IMR-90 (cell line): ENCODE measurements around the gene MTHFS. TPM values are rescaled to one million over a fixed set of nuclear protein-coding genes. Genes with fewer than 3 reads are reported as not detected.

Experiments
- ATAC-seq: fragments of 200-7000 bp; cut with Tn5 transposase; 2 replicates; pipeline ENCODE4 v1.9.1; 2020; ENCODE audit warnings: low read depth, mild to moderate bottlenecking, moderate library complexity
- BruUV-seq: library from RNA; stranded (reverse); fragments of 400-500 nt; replicated peaks from 2 replicates; lab custom pipeline; 2021; lab: Mats Ljungman, UMichigan
- CTCF ChIA-PET: fragments of 300-600 bp; formaldehyde crosslinking; extraction: SDS; loops from one replicate; lab custom pipeline; 2021; ENCODE audit warnings: antibody characterized with exemption; lab: Yijun Ruan, JAX
- POLR2A ChIA-PET: fragments of 300-600 bp; sonication (Branson Sonifier 250); formaldehyde crosslinking; loops from one replicate; lab custom pipeline; 2022; ENCODE audit warnings: antibody characterized with exemption; ENCODE audit not compliant: unreplicated experiment; lab: Charles Lee
- DNase-seq: peaks from one replicate; pipeline ENCODE4 v3.0.0; 2013
- H2AFZ ChIP-seq: replicated peaks from 2 replicates; pipeline ENCODE3; 2013; ENCODE audit warnings: low read length, mild to moderate bottlenecking; ENCODE audit not compliant: poor library complexity
- H2AK5ac ChIP-seq: 2 replicates; pipeline ENCODE4 v1.6.1; 2013; ENCODE audit warnings: low read depth, low read length, inconsistent platforms
- H2AK9ac ChIP-seq: replicated peaks from 2 replicates; pipeline ENCODE3; 2013; ENCODE audit warnings: mild to moderate bottlenecking, low read depth, low read length, moderate library complexity; ENCODE audit not compliant: poor library complexity
- H2BK120ac ChIP-seq: 2 replicates; pipeline ENCODE4 v1.6.1; 2013; ENCODE audit warnings: low read depth, low read length, inconsistent platforms
- H2BK15ac ChIP-seq: 3 replicates; pipeline ENCODE4 v1.6.1; 2013; ENCODE audit warnings: low read depth, low read length, inconsistent platforms
- H2BK20ac ChIP-seq: 2 replicates; pipeline ENCODE4 v1.6.1; 2013; ENCODE audit warnings: low read depth, mild to moderate bottlenecking, inconsistent platforms, low read length, moderate library complexity
- H2BK5ac ChIP-seq: 2 replicates; pipeline ENCODE4 v1.6.1; 2013; ENCODE audit warnings: mild to moderate bottlenecking, low read depth, low read length, inconsistent platforms; ENCODE audit not compliant: poor library complexity, severe bottlenecking
- H3K14ac ChIP-seq: replicated peaks from 2 replicates; pipeline ENCODE4 v1.6.1; 2013; ENCODE audit warnings: low read depth, low read length, inconsistent platforms
- H3K18ac ChIP-seq: 2 replicates; pipeline ENCODE4 v1.6.1; 2013; ENCODE audit warnings: low read depth, low read length, control low read depth
- H3K23ac ChIP-seq: 2 replicates; pipeline ENCODE4 v1.6.1; 2013; ENCODE audit warnings: low read depth, low read length, inconsistent platforms
- H3K27ac ChIP-seq: 2 replicates; pipeline ENCODE4 v1.5.1; 2013; ENCODE audit warnings: mild to moderate bottlenecking, control low read depth, low read length; ENCODE audit not compliant: insufficient read depth
- H3K27me3 ChIP-seq: 2 replicates; pipeline ENCODE4 v1.6.1; 2013; ENCODE audit warnings: low read length; ENCODE audit not compliant: control insufficient read depth, insufficient read depth
- H3K36me3 ChIP-seq: 2 replicates; pipeline ENCODE4 v1.6.1; 2013; ENCODE audit warnings: low read length, mixed read lengths; ENCODE audit not compliant: control insufficient read depth, insufficient read depth
- H3K4ac ChIP-seq: 2 replicates; pipeline ENCODE4 v1.6.1; 2013; ENCODE audit warnings: low read depth, low read length, inconsistent platforms
- H3K4me1 ChIP-seq: 2 replicates; pipeline ENCODE4 v1.6.1; 2013; ENCODE audit warnings: low read length, mixed read lengths; ENCODE audit not compliant: control insufficient read depth, insufficient read depth
- H3K4me2 ChIP-seq: 2 replicates; pipeline ENCODE4 v1.6.1; 2013; ENCODE audit warnings: low read depth, mild to moderate bottlenecking, control low read depth, low read length, moderate library complexity
- H3K4me3 ChIP-seq: 2 replicates; pipeline ENCODE4 v1.5.1; 2013; ENCODE audit warnings: low read depth, mild to moderate bottlenecking, control low read depth, low read length, moderate library complexity; ENCODE audit not compliant: insufficient read depth
- H3K56ac ChIP-seq: 2 replicates; pipeline ENCODE4 v1.6.1; 2013; ENCODE audit warnings: low read length, inconsistent platforms; ENCODE audit not compliant: insufficient read depth; ENCODE audit errors: extremely low read depth
- H3K79me1 ChIP-seq, 2 experiments: 2 replicates each; pipeline ENCODE4 v1.6.1; 2013; ENCODE audit warnings: low read length in 2 of 2, inconsistent platforms in 1 of 2, low read depth in 1 of 2
- H3K9ac ChIP-seq: 2 replicates; pipeline ENCODE4 v1.6.1; 2013; ENCODE audit warnings: low read depth, low read length, control low read depth
- H3K9me1 ChIP-seq: 2 replicates; pipeline ENCODE4 v1.6.1; 2013; ENCODE audit warnings: low read length, inconsistent platforms; ENCODE audit not compliant: insufficient read depth
- H3K9me3 ChIP-seq: 2 replicates; pipeline ENCODE4 v1.6.1; 2013; ENCODE audit warnings: low read length; ENCODE audit not compliant: control insufficient read depth, insufficient read depth
- H4K20me1 ChIP-seq: 2 replicates; pipeline ENCODE4 v1.6.1; 2013; ENCODE audit warnings: low read length, inconsistent platforms; ENCODE audit not compliant: insufficient read depth
- H4K5ac ChIP-seq: 2 replicates; pipeline ENCODE4 v1.6.1; 2013; ENCODE audit warnings: mild to moderate bottlenecking, low read depth, low read length, control low read depth
- H4K8ac ChIP-seq, 2 experiments: 2 replicates each; pipeline ENCODE4 v1.6.1; 2013; ENCODE audit warnings: low read depth in 2 of 2, low read length in 2 of 2, control low read depth in 1 of 2, inconsistent platforms in 1 of 2
- H4K91ac ChIP-seq: 2 replicates; pipeline ENCODE4 v1.6.1; 2013; ENCODE audit warnings: low read depth, low read length, inconsistent platforms; ENCODE audit not compliant: insufficient read depth
- BHLHE40 ChIP-seq: fragments of 150-350 bp; IDR thresholded peaks from 2 replicates; pipeline ENCODE4 v1.6.1; 2016; ENCODE audit warnings: mild to moderate bottlenecking, low read depth, low read length
- CEBPB ChIP-seq: IDR thresholded peaks from 2 replicates; pipeline ENCODE4 v1.6.1; 2012; ENCODE audit warnings: low read depth, low read length, improper control_type of control experiment
- CHD1 ChIP-seq: IDR thresholded peaks from 2 replicates; pipeline ENCODE4 v1.6.1; 2012; ENCODE audit warnings: low read depth, low read length, improper control_type of control experiment
- CTCF ChIP-seq: conservative IDR thresholded peaks from 2 replicates; pipeline ENCODE4 v1.5.1; 2012; ENCODE audit warnings: mild to moderate bottlenecking, low read depth, low read length, improper control_type of control experiment
- ELK1 ChIP-seq: fragments of 150-350 bp; IDR thresholded peaks from 2 replicates; pipeline ENCODE4 v1.6.1; 2016; ENCODE audit warnings: low read depth, mild to moderate bottlenecking, low read length, moderate library complexity, borderline replicate concordance
- MAFK ChIP-seq: IDR thresholded peaks from 2 replicates; pipeline ENCODE4 v1.6.1; 2012; ENCODE audit warnings: low read depth, low read length, improper control_type of control experiment
- NFE2L2 ChIP-seq: fragments of 150-350 bp; IDR thresholded peaks from 2 replicates; pipeline ENCODE4 v1.6.1; 2016; ENCODE audit warnings: low read depth, mild to moderate bottlenecking, low read length
- RAD21 ChIP-seq: IDR thresholded peaks from 2 replicates; pipeline ENCODE4 v1.6.1; 2012; ENCODE audit warnings: low read length, improper control_type of control experiment
- RFX5 ChIP-seq: IDR thresholded peaks from 2 replicates; pipeline ENCODE4 v1.8.0; 2012; ENCODE audit warnings: low read depth, mild to moderate bottlenecking, low read length, moderate library complexity
- SMC3 ChIP-seq: fragments of 150-350 bp; IDR thresholded peaks from 2 replicates; pipeline ENCODE4 v1.6.1; 2016; ENCODE audit warnings: low read depth, mild to moderate bottlenecking, antibody characterized with exemption, low read length, moderate library complexity
- USF2 ChIP-seq: fragments of 150-350 bp; IDR thresholded peaks from 2 replicates; pipeline ENCODE4 v1.6.1; 2017; ENCODE audit warnings: mild to moderate bottlenecking, antibody characterized with exemption, low read length, low read depth
- WGBS, 2 experiments: methylation state at CpG; one replicate each; pipeline versions ENCODE4 v1.1.5 to v1.1.7; 2013; ENCODE audit warnings: missing lambda C conversion rate in 2 of 2; ENCODE audit not compliant: insufficient read length in 1 of 2; ENCODE audit errors: extremely low coverage in 2 of 2; 5-methylcytosine and 5-hydroxymethylcytosine counted together
- dilution Hi-C: fragments of 300-500 bp; cut with HindIII; formaldehyde crosslinking; loops from one replicate; pipeline ENCODE4 v1.14.3; 2018; ENCODE audit warnings: low sequenced_read_pairs; ENCODE audit not compliant: unreplicated experiment
- in situ Hi-C: fragments of 300-500 bp; cut with MboI; formaldehyde crosslinking; loops from 3 replicates; pipeline ENCODE4 v1.14.3; 2019; ENCODE audit warnings: low sequenced_read_pairs, inconsistent platforms, mixed read lengths
- intact Hi-C: fragments of 100-400 bp; cut with micrococcal nuclease; formaldehyde crosslinking; loops from 2 replicates; pipeline ENCODE4 v1.10.0; 2022
- polyA plus RNA-seq, 3 experiments: library from polyadenylated mRNA; depleted of rRNA; stranded (reverse); fragments of >200 nt; gene quantifications; 2 replicates each; pipeline ENCODE4 v1.2.3, GENCODE V29; 2012; ENCODE audit warnings: low replicate concordance in 1 of 3
- total RNA-seq: library from RNA; depleted of rRNA; stranded (reverse); fragments of >200 nt; gene quantifications from 2 replicates; pipeline ENCODE4 v1.2.3, GENCODE V29; 2012

MTHFS gene
- total and polyA plus RNA-seq, 2 of the 4 experiments (the other 2 are of a cell fraction): 5.5 to 6.3 TPM

GRCh38 chr15:79858469-79858868 is 38.3 kb downstream of the MTHFS start:
- no peak overlapping the region for H2BK5ac ChIP-seq
- CTCF ChIA-PET: interaction anchor here (0.9 to 1.7 kb wide), 2 partner anchors 493 to 519 kb away, joined by 4 to 6 read pairs; no protein-coding TSS in a partner anchor
- no peak overlapping the region for H4K8ac ChIP-seq
- no peak overlapping the region for H4K91ac ChIP-seq
- TF ChIP-seq CEBPB (no peak), NFE2L2 (no peak), CHD1 (no peak), MAFK (no peak), CTCF (peak; percentile 30), ELK1 (no peak), RAD21 (peak; percentile 14; the same call in 1 of the 2 replicates), BHLHE40 (no peak), USF2 (no peak), RFX5 (no peak), SMC3 (peak; percentile 19; the same call in 1 of the 2 replicates)
- no peak overlapping the region for H3K14ac ChIP-seq
- no peak overlapping the region for H2AK9ac ChIP-seq
- no peak overlapping the region for H3K23ac ChIP-seq
- H2AFZ ChIP-seq: no peak overlapping the region
- no peak overlapping the region for H3K4ac ChIP-seq
- no CpG with 5 or more reads among the region's 2 CpGs for WGBS, 2 experiments
- peaks cover 4% of the 10 kb centered on the region; the same call in 1 of the 2 replicates for H3K9me1 ChIP-seq
- H3K9me3 ChIP-seq: no peaks in the 10 kb centered on the region
- H2BK20ac ChIP-seq: no peak overlapping the region
- DNase-seq (no peak), ATAC-seq (no peak)
- no peaks in the 10 kb centered on the region for H3K36me3 ChIP-seq
- no peak overlapping the region for H4K5ac ChIP-seq
- POLR2A ChIA-PET: no interaction called here
- no TSS peak for BruUV-seq
- H3K4me1 ChIP-seq: no peaks in the 10 kb centered on the region
- H3K18ac ChIP-seq: no peak overlapping the region
- in situ Hi-C loops (no loop called here), intact Hi-C loops (no loop called here), dilution Hi-C loops (no loop called here)
- no peak overlapping the region for H3K4me2 ChIP-seq
- no peak overlapping the region for H2AK5ac ChIP-seq
- no peaks in the 10 kb centered on the region for H3K79me1 ChIP-seq
- H3K27me3 ChIP-seq: no peaks in the 10 kb centered on the region
- no peaks in the 10 kb centered on the region for H4K20me1 ChIP-seq
- no peak overlapping the region for H3K27ac ChIP-seq
- no peak overlapping the region for H3K4me3 ChIP-seq
- no peak overlapping the region for H3K56ac ChIP-seq
- no peak overlapping the region for H2BK15ac ChIP-seq
- no peak overlapping the region for H2BK120ac ChIP-seq
- no peak overlapping the region for H3K9ac ChIP-seq
